ENCODE measurements around the gene CCDC110.
"Not testable (repeated sequence)": the region's sequence is repeated elsewhere in the genome, so short reads cannot be mapped to it uniquely, and the experiment has no call there.

CCDC110 gene

GRCh38 chr4:185471235-185472102 lies at the start of gene CCDC110:
CCDC110 (minus strand) TSS chr4:185471733; CDS start chr4:185471683, 50 bp downstream.
- DNase-seq (ENCODE audit: low read depth in 2 of 2): peak; percentile 83 to 94

- DNase-seq (ENCODE audit: low read depth in 2 of 2): no peak
These were observed 48.6 kb upstream of the CCDC110 start for GRCh38 chr4:185520119-185520518.

GRCh38 chr4:185518494-185518893 lies 47.0 kb upstream of the CCDC110 start:
- no peak for DNase-seq (ENCODE audit: low read depth in 2 of 2)

GRCh38 chr4:185518069-185518468 lies 46.5 kb upstream of the CCDC110 start:
- DNase-seq (ENCODE audit: low read depth in 2 of 2): no peak

GRCh38 chr4:185515248-185515647 lies 43.7 kb upstream of the CCDC110 start:
- DNase-seq (ENCODE audit: low read depth in 2 of 2): no peak

- no peak for DNase-seq (ENCODE audit: low read depth in 2 of 2)
These were observed 42.7 kb upstream of the CCDC110 start for GRCh38 chr4:185514182-185514697.

- DNase-seq (ENCODE audit: low read depth in 2 of 2): no peak
These were observed 42.1 kb upstream of the CCDC110 start for GRCh38 chr4:185513489-185514181.

GRCh38 chr4:185512516-185512915 lies 41.0 kb upstream of the CCDC110 start:
- no peak for DNase-seq (ENCODE audit: low read depth in 2 of 2)

- DNase-seq (ENCODE audit: low read depth in 2 of 2): not testable (repeated sequence)
These were observed 39.7 kb upstream of the CCDC110 start for GRCh38 chr4:185511243-185511642.

- DNase-seq (ENCODE audit: low read depth in 2 of 2): no peak
These were observed 39.3 kb upstream of the CCDC110 start for GRCh38 chr4:185510806-185511205.

- no peak for DNase-seq (ENCODE audit: low read depth in 2 of 2)
These were observed 36.6 kb upstream of the CCDC110 start for GRCh38 chr4:185508181-185508580.

GRCh38 chr4:185506422-185506821 lies 34.9 kb upstream of the CCDC110 start:
- no peak for DNase-seq (ENCODE audit: low read depth in 2 of 2)

- no peak for DNase-seq (ENCODE audit: low read depth in 2 of 2)
These were observed 32.8 kb upstream of the CCDC110 start for GRCh38 chr4:185504098-185505047.

- no peak for DNase-seq (ENCODE audit: low read depth in 2 of 2)
These were observed 30.9 kb upstream of the CCDC110 start for GRCh38 chr4:185502386-185502785.

GRCh38 chr4:185500576-185500975 lies 29.0 kb upstream of the CCDC110 start:
- no peak for DNase-seq (ENCODE audit: low read depth in 2 of 2)

GRCh38 chr4:185500035-185500434 lies 28.5 kb upstream of the CCDC110 start:
- no peak for DNase-seq (ENCODE audit: low read depth in 2 of 2)

- DNase-seq (ENCODE audit: low read depth in 2 of 2): no peak
These were observed 17.1 kb upstream of the CCDC110 start for GRCh38 chr4:185488650-185489049.

- no peak for DNase-seq (ENCODE audit: low read depth in 2 of 2)
These were observed 9.9 kb upstream of the CCDC110 start for GRCh38 chr4:185481401-185481800.

GRCh38 chr4:185480016-185480732 lies 8.6 kb upstream of the CCDC110 start:
- DNase-seq (ENCODE audit: low read depth in 2 of 2): no peak

- no peak for DNase-seq (ENCODE audit: low read depth in 2 of 2)
These were observed 8.0 kb upstream of the CCDC110 start for GRCh38 chr4:185479507-185479971.

- DNase-seq (ENCODE audit: low read depth in 2 of 2): no peak
These were observed 1.7 kb upstream of the CCDC110 start for GRCh38 chr4:185473247-185473646.

All from activated CD4-positive, alpha-beta T cell treated with anti-CD3 and anti-CD28 coated beads for 24 hours (primary cell).